GM23338 (cell line): ENCODE results near the gene GPI. TPM values are rescaled to one million over a fixed set of nuclear protein-coding genes. Genes with fewer than 3 reads are reported as not detected.

Source experiments
- ATAC-seq: fragments of 200-7000 bp; cut with Tn5 transposase; 3 replicates; pipeline ENCODE4 v1.9.1; 2020
- DNase-seq: peaks from one replicate; pipeline ENCODE4 v3.0.0-alpha.2; 2015; ENCODE audit warnings: low spot score
- H2AFZ ChIP-seq: fragments of 200-600 bp; sonication (generic); 2 replicates; pipeline ENCODE4 v1.8.0; 2016; ENCODE audit warnings: antibody characterized with exemption, mild to moderate bottlenecking, moderate library complexity
- H3F3A ChIP-seq: fragments of 200-600 bp; sonication (generic); replicated peaks from 2 replicates; pipeline ENCODE4 v1.8.0; 2017; ENCODE audit warnings: antibody characterized with exemption, mixed run types, low read depth
- H3K27ac ChIP-seq: fragments of 200-600 bp; sonication (generic); 2 replicates; pipeline ENCODE4 v1.6.1; 2016; ENCODE audit warnings: low read depth
- H3K27me3 ChIP-seq: fragments of 200-600 bp; sonication (generic); 2 replicates; pipeline ENCODE4 v1.8.0; 2016; ENCODE audit warnings: mild to moderate bottlenecking, mixed run types, moderate library complexity; ENCODE audit not compliant: insufficient read depth
- H3K36me3 ChIP-seq: fragments of 200-600 bp; sonication (generic); 2 replicates; pipeline ENCODE4 v1.8.0; 2016; ENCODE audit warnings: mild to moderate bottlenecking; ENCODE audit not compliant: insufficient read depth
- H3K4me1 ChIP-seq: fragments of 200-600 bp; sonication (generic); 2 replicates; pipeline ENCODE4 v1.8.0; 2016; ENCODE audit warnings: mild to moderate bottlenecking, moderate library complexity; ENCODE audit not compliant: insufficient read depth
- H3K4me2 ChIP-seq: fragments of 200-600 bp; sonication (generic); 2 replicates; pipeline ENCODE4 v1.7.1; 2017; ENCODE audit warnings: mixed run types
- H3K4me3 ChIP-seq: fragments of 200-600 bp; sonication (generic); 2 replicates; pipeline ENCODE4 v1.6.1; 2016; ENCODE audit warnings: mixed run types
- H3K79me2 ChIP-seq: fragments of 200-600 bp; sonication (generic); replicated peaks from 2 replicates; pipeline ENCODE4 v1.8.0; 2017; ENCODE audit warnings: mild to moderate bottlenecking; ENCODE audit not compliant: insufficient read depth
- H3K9me2 ChIP-seq: fragments of 200-600 bp; sonication (generic); 2 replicates; pipeline ENCODE4 v1.8.0; 2017; ENCODE audit not compliant: insufficient read depth
- H4K20me1 ChIP-seq: fragments of 200-600 bp; sonication (generic); replicated peaks from 2 replicates; pipeline ENCODE4 v1.8.0; 2017; ENCODE audit warnings: mild to moderate bottlenecking; ENCODE audit not compliant: insufficient read depth
- H3K27ac Mint-ChIP-seq: 2 replicates; pipeline ENCODE4 v1.8.0; 2020; ENCODE audit warnings: inconsistent platforms, mild to moderate bottlenecking, moderate library complexity, mixed read lengths
- H3K27me3 Mint-ChIP-seq: 3 replicates; pipeline ENCODE4 v1.8.0; 2022; ENCODE audit warnings: low read depth, mild to moderate bottlenecking, moderate library complexity, mixed read lengths, inconsistent platforms; ENCODE audit not compliant: insufficient read depth, poor library complexity
- H3K36me3 Mint-ChIP-seq: 3 replicates; pipeline ENCODE4 v1.8.0; 2021; ENCODE audit warnings: low read depth, mild to moderate bottlenecking, inconsistent platforms, moderate library complexity, mixed read lengths
- H3K4me1 Mint-ChIP-seq: 3 replicates; pipeline ENCODE4 v1.8.0; 2020; ENCODE audit warnings: mild to moderate bottlenecking, inconsistent platforms, mixed read lengths
- H3K4me3 Mint-ChIP-seq: 3 replicates; pipeline ENCODE4 v1.8.0; 2021; ENCODE audit warnings: moderate library complexity, mild to moderate bottlenecking, inconsistent platforms, mixed read lengths
- H3K9me3 Mint-ChIP-seq: 3 replicates; pipeline ENCODE4 v1.8.0; 2020; ENCODE audit warnings: moderate library complexity, mild to moderate bottlenecking, inconsistent platforms, mixed read lengths
- CREB1 ChIP-seq: fragments of 250-450 bp; sonication (Bioruptor Pico); IDR thresholded peaks from 2 replicates; pipeline ENCODE4 v1.5.0; 2020; ENCODE audit warnings: low read depth, mild to moderate bottlenecking, moderate library complexity
- CTCF ChIP-seq, 2 experiments: fragments of 200-600 bp in 1 of 2; sonication (generic) in 1 of 2; conservative IDR thresholded peaks; 2 replicates each; pipeline versions ENCODE4 v1.5.1 to v1.6.1; 2016 to 2017; ENCODE audit warnings: antibody characterized with exemption in 2 of 2, low read depth in 2 of 2, mild to moderate bottlenecking in 2 of 2, moderate library complexity in 1 of 2
- ETS1 ChIP-seq: IDR thresholded peaks from 2 replicates; pipeline ENCODE4 v1.6.1; 2016; ENCODE audit warnings: antibody characterized with exemption
- EZH2 ChIP-seq: fragments of 200-600 bp; sonication (generic); IDR thresholded peaks from one replicate; pipeline ENCODE4 v1.8.0; 2017; ENCODE audit warnings: antibody characterized with exemption, mild to moderate bottlenecking, low read depth; ENCODE audit not compliant: unreplicated experiment
- EZH2phosphoT487 ChIP-seq: fragments of 200-600 bp; sonication (generic); IDR thresholded peaks from one replicate; pipeline ENCODE4 v1.8.1; 2018; ENCODE audit warnings: antibody characterized with exemption; ENCODE audit not compliant: unreplicated experiment
- JUNB ChIP-seq: IDR thresholded peaks from one replicate; pipeline ENCODE4 v1.6.1; 2016; ENCODE audit warnings: antibody characterized with exemption; ENCODE audit not compliant: unreplicated experiment
- NANOG ChIP-seq: IDR thresholded peaks from 2 replicates; pipeline ENCODE4 v1.6.1; 2016; ENCODE audit warnings: antibody characterized with exemption, borderline replicate concordance
- POLR2AphosphoS5 ChIP-seq: IDR thresholded peaks from 2 replicates; pipeline ENCODE4 v1.6.1; 2016; ENCODE audit warnings: antibody characterized with exemption, low read depth
- STAT1 ChIP-seq: IDR thresholded peaks from one replicate; pipeline ENCODE4 v1.6.1; 2016; ENCODE audit warnings: antibody characterized with exemption; ENCODE audit not compliant: unreplicated experiment
- ZNF114 ChIP-seq: fragments of 250-450 bp; sonication (Bioruptor Pico); IDR thresholded peaks from 2 replicates; pipeline ENCODE4 v1.5.0; 2020; ENCODE audit warnings: mild to moderate bottlenecking, moderate library complexity
- ZNF331 ChIP-seq: fragments of 250-450 bp; sonication (Bioruptor Pico); IDR thresholded peaks from 2 replicates; pipeline ENCODE4 v1.5.0; 2020; ENCODE audit warnings: low read depth, mild to moderate bottlenecking, moderate library complexity
- polyA plus RNA-seq: library from polyadenylated mRNA; unstranded; fragments of >200 nt; fragmentation: Nextera tagmentation; extraction: Ambion mirVana; gene quantifications from 2 replicates; pipeline ENCODE4 v1.2.1, GENCODE V29; 2016
- total RNA-seq: library from RNA; depleted of rRNA; stranded (reverse); fragments of >200 nt; shearing (Covaris generic); gene quantifications from 2 replicates; pipeline ENCODE4 v1.2.3, GENCODE V29; 2014
- TF ChIP-seq, protein P1 (sequence below): fragments of 250-450 bp; sonication (Bioruptor Pico); IDR thresholded peaks from 2 replicates; pipeline ENCODE4 v1.5.0; 2020; ENCODE audit warnings: mild to moderate bottlenecking, moderate library complexity
- TF ChIP-seq, protein P2 (sequence below): IDR thresholded peaks from one replicate; pipeline ENCODE4 v1.6.1; 2018; ENCODE audit warnings: antibody characterized with exemption; ENCODE audit not compliant: unreplicated experiment

Gene GPI
- total and polyA plus RNA-seq, 2 experiments from 2014 or later: 136 to 327 TPM

DNA sequence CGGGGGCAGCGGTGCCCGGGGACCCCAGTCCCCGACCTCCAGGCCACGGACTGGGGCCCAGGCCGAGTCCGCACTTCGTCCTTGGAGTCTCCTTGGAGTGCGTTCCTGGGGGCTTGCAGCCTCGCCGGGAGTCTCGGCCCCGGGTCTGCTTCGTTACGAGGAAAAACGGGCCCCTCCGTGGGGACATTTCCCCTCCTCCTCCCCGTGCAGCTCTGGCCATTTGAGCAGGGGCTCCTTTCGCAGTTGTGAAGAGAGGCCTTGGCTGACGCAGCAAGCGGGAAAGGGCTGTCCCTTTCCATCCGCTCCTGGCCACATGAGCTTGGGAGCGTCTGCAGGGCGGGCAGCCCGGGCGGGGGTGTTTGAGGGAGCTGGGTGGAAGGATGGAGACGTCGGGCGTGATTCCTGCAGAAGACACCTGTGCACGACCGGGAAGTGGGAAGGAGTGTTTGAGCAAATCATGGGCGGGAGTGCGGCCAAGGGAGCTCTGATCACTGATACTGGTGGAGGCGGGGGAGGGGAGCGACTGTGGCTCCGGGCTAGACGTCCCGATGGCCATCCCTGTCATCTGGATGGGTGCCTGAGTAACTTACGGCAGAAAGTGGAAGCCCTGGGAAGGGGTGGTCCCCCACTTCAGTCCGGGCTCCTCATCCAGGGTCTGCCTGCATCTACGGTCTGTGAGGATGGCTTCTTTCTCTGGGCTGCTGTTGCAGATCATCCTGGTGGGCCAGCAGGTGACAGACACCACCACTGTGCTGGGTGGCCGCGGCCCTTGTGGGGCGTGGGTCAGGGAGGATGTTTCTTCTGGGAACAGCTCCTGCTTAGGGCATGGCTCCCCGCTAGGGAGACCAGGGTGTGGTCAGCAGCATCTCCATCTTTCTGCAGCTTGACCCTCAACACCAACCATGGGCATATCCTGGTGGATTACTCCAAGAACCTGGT is 736 bp downstream of the GPI start:
- H3K27ac Mint-ChIP-seq: no peak overlapping the region; the same call in 1 of the 2 replicates

More for the DNA sequence above, 736 bp downstream of the GPI start:
- Histone ChIP-seq H2AFZ (peak overlapping the region; percentile 99), H3K79me2 (peaks cover 33% of the 10 kb centered on the region), H3K4me3 (peak overlapping the region; percentile 96), H3K27me3 (no peaks in the 10 kb centered on the region), H3K36me3 (peaks cover 28% of the 10 kb centered on the region), H4K20me1 (peaks cover 22% of the 10 kb centered on the region), H3K4me1 (peaks cover 8% of the 10 kb centered on the region), H3F3A (peaks cover 12% of the 10 kb centered on the region), H3K27ac (no peak overlapping the region), H3K9me2 (no peaks in the 10 kb centered on the region), H3K4me2 (peak overlapping the region; percentile 98)
- H3K4me3 Mint-ChIP-seq: peak overlapping the region; percentile 96
- peaks cover 54% of the 10 kb centered on the region for H3K36me3 Mint-ChIP-seq
- DNase-seq (peak; percentile 47), ATAC-seq (peak; percentile 30)
- H3K4me1 Mint-ChIP-seq: peaks cover 20% of the 10 kb centered on the region
- peaks cover 28% of the 10 kb centered on the region for H3K27me3 Mint-ChIP-seq
- TF ChIP-seq, protein P1, sequence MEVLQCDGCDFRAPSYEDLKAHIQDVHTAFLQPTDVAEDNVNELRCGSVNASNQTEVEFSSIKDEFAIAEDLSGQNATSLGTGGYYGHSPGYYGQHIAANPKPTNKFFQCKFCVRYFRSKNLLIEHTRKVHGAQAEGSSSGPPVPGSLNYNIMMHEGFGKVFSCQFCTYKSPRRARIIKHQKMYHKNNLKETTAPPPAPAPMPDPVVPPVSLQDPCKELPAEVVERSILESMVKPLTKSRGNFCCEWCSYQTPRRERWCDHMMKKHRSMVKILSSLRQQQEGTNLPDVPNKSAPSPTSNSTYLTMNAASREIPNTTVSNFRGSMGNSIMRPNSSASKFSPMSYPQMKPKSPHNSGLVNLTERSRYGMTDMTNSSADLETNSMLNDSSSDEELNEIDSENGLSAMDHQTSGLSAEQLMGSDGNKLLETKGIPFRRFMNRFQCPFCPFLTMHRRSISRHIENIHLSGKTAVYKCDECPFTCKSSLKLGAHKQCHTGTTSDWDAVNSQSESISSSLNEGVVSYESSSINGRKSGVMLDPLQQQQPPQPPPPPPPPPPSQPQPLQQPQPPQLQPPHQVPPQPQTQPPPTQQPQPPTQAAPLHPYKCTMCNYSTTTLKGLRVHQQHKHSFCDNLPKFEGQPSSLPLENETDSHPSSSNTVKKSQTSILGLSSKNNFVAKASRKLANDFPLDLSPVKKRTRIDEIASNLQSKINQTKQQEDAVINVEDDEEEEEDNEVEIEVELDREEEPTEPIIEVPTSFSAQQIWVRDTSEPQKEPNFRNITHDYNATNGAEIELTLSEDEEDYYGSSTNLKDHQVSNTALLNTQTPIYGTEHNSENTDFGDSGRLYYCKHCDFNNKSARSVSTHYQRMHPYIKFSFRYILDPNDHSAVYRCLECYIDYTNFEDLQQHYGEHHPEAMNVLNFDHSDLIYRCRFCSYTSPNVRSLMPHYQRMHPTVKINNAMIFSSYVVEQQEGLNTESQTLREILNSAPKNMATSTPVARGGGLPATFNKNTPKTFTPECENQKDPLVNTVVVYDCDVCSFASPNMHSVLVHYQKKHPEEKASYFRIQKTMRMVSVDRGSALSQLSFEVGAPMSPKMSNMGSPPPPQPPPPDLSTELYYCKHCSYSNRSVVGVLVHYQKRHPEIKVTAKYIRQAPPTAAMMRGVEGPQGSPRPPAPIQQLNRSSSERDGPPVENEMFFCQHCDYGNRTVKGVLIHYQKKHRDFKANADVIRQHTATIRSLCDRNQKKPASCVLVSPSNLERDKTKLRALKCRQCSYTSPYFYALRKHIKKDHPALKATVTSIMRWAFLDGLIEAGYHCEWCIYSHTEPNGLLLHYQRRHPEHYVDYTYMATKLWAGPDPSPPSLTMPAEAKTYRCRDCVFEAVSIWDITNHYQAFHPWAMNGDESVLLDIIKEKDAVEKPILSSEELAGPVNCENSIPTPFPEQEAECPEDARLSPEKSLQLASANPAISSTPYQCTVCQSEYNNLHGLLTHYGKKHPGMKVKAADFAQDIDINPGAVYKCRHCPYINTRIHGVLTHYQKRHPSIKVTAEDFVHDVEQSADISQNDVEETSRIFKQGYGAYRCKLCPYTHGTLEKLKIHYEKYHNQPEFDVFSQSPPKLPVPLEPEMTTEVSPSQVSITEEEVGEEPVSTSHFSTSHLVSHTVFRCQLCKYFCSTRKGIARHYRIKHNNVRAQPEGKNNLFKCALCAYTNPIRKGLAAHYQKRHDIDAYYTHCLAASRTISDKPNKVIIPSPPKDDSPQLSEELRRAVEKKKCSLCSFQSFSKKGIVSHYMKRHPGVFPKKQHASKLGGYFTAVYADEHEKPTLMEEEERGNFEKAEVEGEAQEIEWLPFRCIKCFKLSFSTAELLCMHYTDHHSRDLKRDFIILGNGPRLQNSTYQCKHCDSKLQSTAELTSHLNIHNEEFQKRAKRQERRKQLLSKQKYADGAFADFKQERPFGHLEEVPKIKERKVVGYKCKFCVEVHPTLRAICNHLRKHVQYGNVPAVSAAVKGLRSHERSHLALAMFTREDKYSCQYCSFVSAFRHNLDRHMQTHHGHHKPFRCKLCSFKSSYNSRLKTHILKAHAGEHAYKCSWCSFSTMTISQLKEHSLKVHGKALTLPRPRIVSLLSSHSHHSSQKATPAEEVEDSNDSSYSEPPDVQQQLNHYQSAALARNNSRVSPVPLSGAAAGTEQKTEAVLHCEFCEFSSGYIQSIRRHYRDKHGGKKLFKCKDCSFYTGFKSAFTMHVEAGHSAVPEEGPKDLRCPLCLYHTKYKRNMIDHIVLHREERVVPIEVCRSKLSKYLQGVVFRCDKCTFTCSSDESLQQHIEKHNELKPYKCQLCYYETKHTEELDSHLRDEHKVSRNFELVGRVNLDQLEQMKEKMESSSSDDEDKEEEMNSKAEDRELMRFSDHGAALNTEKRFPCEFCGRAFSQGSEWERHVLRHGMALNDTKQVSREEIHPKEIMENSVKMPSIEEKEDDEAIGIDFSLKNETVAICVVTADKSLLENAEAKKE (CRISPR knock-in tag): no peak
- TF ChIP-seq EZH2 (no peak), ETS1 (no peak), POLR2AphosphoS5 (no peak), CTCF (conservative IDR thresholded peaks at IDR 0.05; ENCODE audit: low read depth in 2 of 2) (no peak), ZNF114 (CRISPR knock-in tag) (no peak), NANOG (no peak), CREB1 (CRISPR knock-in tag) (no peak), JUNB (no peak), STAT1 (no peak), EZH2phosphoT487 (no peak), ZNF331 (no peak)
- TF ChIP-seq, protein P2, sequence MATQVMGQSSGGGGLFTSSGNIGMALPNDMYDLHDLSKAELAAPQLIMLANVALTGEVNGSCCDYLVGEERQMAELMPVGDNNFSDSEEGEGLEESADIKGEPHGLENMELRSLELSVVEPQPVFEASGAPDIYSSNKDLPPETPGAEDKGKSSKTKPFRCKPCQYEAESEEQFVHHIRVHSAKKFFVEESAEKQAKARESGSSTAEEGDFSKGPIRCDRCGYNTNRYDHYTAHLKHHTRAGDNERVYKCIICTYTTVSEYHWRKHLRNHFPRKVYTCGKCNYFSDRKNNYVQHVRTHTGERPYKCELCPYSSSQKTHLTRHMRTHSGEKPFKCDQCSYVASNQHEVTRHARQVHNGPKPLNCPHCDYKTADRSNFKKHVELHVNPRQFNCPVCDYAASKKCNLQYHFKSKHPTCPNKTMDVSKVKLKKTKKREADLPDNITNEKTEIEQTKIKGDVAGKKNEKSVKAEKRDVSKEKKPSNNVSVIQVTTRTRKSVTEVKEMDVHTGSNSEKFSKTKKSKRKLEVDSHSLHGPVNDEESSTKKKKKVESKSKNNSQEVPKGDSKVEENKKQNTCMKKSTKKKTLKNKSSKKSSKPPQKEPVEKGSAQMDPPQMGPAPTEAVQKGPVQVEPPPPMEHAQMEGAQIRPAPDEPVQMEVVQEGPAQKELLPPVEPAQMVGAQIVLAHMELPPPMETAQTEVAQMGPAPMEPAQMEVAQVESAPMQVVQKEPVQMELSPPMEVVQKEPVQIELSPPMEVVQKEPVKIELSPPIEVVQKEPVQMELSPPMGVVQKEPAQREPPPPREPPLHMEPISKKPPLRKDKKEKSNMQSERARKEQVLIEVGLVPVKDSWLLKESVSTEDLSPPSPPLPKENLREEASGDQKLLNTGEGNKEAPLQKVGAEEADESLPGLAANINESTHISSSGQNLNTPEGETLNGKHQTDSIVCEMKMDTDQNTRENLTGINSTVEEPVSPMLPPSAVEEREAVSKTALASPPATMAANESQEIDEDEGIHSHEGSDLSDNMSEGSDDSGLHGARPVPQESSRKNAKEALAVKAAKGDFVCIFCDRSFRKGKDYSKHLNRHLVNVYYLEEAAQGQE: no peak
- H3K9me3 Mint-ChIP-seq: no peaks in the 10 kb centered on the region
